K562 (cell line): ENCODE measurements around the gene GAB2. TPM values are rescaled to one million over a fixed set of nuclear protein-coding genes. Genes with fewer than 3 reads are reported as not detected.

Source experiments
- ARHGAP35 ChIP-seq: fragments of 450-650 bp; IDR thresholded peaks from 2 replicates; pipeline ENCODE4 v1.6.1; 2018; ENCODE audit not compliant: partially characterized antibody
- ARID1B ChIP-seq: fragments of 450-650 bp; IDR thresholded peaks from 2 replicates; pipeline ENCODE4 v1.6.1; 2016; ENCODE audit warnings: antibody characterized with exemption, mild to moderate bottlenecking, inconsistent platforms
- CEBPB ChIP-seq: fragments of 450-650 bp; IDR thresholded peaks from 2 replicates; pipeline ENCODE4 v1.6.1; 2016; ENCODE audit warnings: missing genetic modification characterization, missing compliant biosample characterization
- DDX20 ChIP-seq: fragments of 450-650 bp; IDR thresholded peaks from 2 replicates; pipeline ENCODE4 v1.6.1; 2016; ENCODE audit warnings: missing genetic modification characterization, low read depth, mild to moderate bottlenecking, missing compliant biosample characterization, moderate library complexity
- ETS1 ChIP-seq: conservative IDR thresholded peaks from 2 replicates; pipeline ENCODE4 v1.6.1; 2011; ENCODE audit warnings: low read depth, mild to moderate bottlenecking, low read length; ENCODE audit not compliant: control insufficient read depth
- MECOM ChIP-seq: fragments of 250-450 bp; sonication (Bioruptor Pico); IDR thresholded peaks from 2 replicates; pipeline ENCODE4 v1.8.0; 2022; ENCODE audit warnings: inconsistent platforms
- NCOR1 ChIP-seq: fragments of 450-650 bp; IDR thresholded peaks from 2 replicates; pipeline ENCODE4 v1.6.1; 2016; ENCODE audit warnings: mild to moderate bottlenecking, moderate library complexity
- RB1 ChIP-seq: fragments of 450-650 bp; IDR thresholded peaks from 2 replicates; pipeline ENCODE4 v1.6.1; 2017; ENCODE audit warnings: low read depth, mild to moderate bottlenecking
- SAFB2 ChIP-seq: fragments of 200-400 bp; formaldehyde crosslinking; IDR thresholded peaks from 2 replicates; pipeline ENCODE4 v1.6.1; 2018; ENCODE audit warnings: borderline replicate concordance, low read length, low read depth, moderate library complexity; ENCODE audit not compliant: severe bottlenecking
- TAL1 ChIP-seq: fragments of 450-650 bp; IDR thresholded peaks from 2 replicates; pipeline ENCODE4 v1.6.1; 2016; ENCODE audit warnings: mild to moderate bottlenecking
- TCF3 ChIP-seq: sonication (generic); formaldehyde crosslinking; IDR thresholded peaks from 2 replicates; pipeline ENCODE4 v1.4.0; 2020; ENCODE audit warnings: mild to moderate bottlenecking, missing genetic modification reagents
- ZNF316 ChIP-seq: fragments of 450-650 bp; IDR thresholded peaks from 2 replicates; pipeline ENCODE4 v1.6.1; 2016
- polyA plus RNA-seq, 8 experiments: library from polyadenylated mRNA; depleted of rRNA in 4 of 8; stranded (reverse) in 5 of 8; unstranded in 3 of 8; fragments of >200 nt; fragmentation: Nextera tagmentation in 2 of 8; fragmentation: Illumina TruSeq in 1 of 8; extraction: Ambion mirVana in 2 of 8; extraction: Trizol in 1 of 8; gene quantifications; 2 replicates each; pipeline versions ENCODE4 v1.2.1 to v1.2.3, GENCODE V29; 2011 to 2014; ENCODE audit warnings: inconsistent platforms in 1 of 8, missing spikeins in 1 of 8
- total RNA-seq, 7 experiments: library from RNA; depleted of rRNA in 6 of 7; stranded (reverse); fragments of >200 nt in 6 of 7; fragmentation: Illumina TruSeq in 2 of 7; extraction: Trizol in 2 of 7; gene quantifications; 2 replicates each; pipeline versions ENCODE4 v1.2.1 to v1.2.3, GENCODE V29; 2011 to 2021; ENCODE audit warnings: low replicate concordance in 1 of 7
- TF ChIP-seq, protein P1 (sequence below): fragments of 150-350 bp; IDR thresholded peaks from 2 replicates; pipeline ENCODE4 v1.6.1; 2014; ENCODE audit warnings: low read depth, mild to moderate bottlenecking, low read length, borderline replicate concordance
- TF ChIP-seq, protein P2 (sequence below): sonication (generic); formaldehyde crosslinking; IDR thresholded peaks from 2 replicates; pipeline ENCODE4 v1.8.1; 2023; ENCODE audit warnings: mild to moderate bottlenecking, missing genetic modification reagents

Gene GAB2
- total and polyA plus RNA-seq, 9 of the 15 experiments (the other 6 are each of a cell fraction or from before 2014, with no cell fraction given), result 2.3 to 35.2 (median 16.1) TPM

GRCh38 chr11:78400116-78400515, 17.5 kb downstream of the GAB2 start (continued):
- TF ChIP-seq MECOM (CRISPR knock-in tag) (peak; percentile 96), ARID1B (peak; percentile 75), ZNF316 (no peak), TCF3 (peak; percentile 47), TAL1 (peak; percentile 10; the same call in 1 of the 2 replicates), SAFB2 (no peak), RB1 (no peak), NCOR1 (peak; percentile 37; the same call in 1 of the 2 replicates), CEBPB (no peak), ETS1 (no peak), ARHGAP35 (no peak), DDX20 (tag) (no peak)
- TF ChIP-seq, protein P1, sequence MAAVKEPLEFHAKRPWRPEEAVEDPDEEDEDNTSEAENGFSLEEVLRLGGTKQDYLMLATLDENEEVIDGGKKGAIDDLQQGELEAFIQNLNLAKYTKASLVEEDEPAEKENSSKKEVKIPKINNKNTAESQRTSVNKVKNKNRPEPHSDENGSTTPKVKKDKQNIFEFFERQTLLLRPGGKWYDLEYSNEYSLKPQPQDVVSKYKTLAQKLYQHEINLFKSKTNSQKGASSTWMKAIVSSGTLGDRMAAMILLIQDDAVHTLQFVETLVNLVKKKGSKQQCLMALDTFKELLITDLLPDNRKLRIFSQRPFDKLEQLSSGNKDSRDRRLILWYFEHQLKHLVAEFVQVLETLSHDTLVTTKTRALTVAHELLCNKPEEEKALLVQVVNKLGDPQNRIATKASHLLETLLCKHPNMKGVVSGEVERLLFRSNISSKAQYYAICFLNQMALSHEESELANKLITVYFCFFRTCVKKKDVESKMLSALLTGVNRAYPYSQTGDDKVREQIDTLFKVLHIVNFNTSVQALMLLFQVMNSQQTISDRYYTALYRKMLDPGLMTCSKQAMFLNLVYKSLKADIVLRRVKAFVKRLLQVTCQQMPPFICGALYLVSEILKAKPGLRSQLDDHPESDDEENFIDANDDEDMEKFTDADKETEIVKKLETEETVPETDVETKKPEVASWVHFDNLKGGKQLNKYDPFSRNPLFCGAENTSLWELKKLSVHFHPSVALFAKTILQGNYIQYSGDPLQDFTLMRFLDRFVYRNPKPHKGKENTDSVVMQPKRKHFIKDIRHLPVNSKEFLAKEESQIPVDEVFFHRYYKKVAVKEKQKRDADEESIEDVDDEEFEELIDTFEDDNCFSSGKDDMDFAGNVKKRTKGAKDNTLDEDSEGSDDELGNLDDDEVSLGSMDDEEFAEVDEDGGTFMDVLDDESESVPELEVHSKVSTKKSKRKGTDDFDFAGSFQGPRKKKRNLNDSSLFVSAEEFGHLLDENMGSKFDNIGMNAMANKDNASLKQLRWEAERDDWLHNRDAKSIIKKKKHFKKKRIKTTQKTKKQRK, result no peak
- TF ChIP-seq, protein P2, sequence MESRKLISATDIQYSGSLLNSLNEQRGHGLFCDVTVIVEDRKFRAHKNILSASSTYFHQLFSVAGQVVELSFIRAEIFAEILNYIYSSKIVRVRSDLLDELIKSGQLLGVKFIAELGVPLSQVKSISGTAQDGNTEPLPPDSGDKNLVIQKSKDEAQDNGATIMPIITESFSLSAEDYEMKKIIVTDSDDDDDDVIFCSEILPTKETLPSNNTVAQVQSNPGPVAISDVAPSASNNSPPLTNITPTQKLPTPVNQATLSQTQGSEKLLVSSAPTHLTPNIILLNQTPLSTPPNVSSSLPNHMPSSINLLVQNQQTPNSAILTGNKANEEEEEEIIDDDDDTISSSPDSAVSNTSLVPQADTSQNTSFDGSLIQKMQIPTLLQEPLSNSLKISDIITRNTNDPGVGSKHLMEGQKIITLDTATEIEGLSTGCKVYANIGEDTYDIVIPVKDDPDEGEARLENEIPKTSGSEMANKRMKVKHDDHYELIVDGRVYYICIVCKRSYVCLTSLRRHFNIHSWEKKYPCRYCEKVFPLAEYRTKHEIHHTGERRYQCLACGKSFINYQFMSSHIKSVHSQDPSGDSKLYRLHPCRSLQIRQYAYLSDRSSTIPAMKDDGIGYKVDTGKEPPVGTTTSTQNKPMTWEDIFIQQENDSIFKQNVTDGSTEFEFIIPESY (CRISPR knock-in tag), result no peak
